Measurements from ENCODE around the gene GCK. TPM values are rescaled to one million over a fixed set of nuclear protein-coding genes. Genes with fewer than 3 reads are reported as not detected.

GCK gene
- total and polyA plus RNA-seq, 2 donors (not counting 3 experiments of a cell fraction or from before 2014, with no cell fraction given), result 0.17 to 0.51 TPM

- intact Hi-C loops (cut with micrococcal nuclease), result no loop called here
- CTCF ChIA-PET, result interaction anchor here (1.0 to 1.5 kb wide), 3 partner anchors 18 to 105 kb away, joined by 3 read pairs; no protein-coding TSS in a partner anchor
Measured at GRCh38 chr7:44177570-44178131, 11.6 kb downstream of the GCK start.

More at GRCh38 chr7:44177570-44178131, 11.6 kb downstream of the GCK start:
- H3K4me3 ChIP-seq (replicated peaks in 1 of 3; ENCODE audit: insufficient read depth in 1 of 3, low read depth in 1 of 3, low read length in 3 of 3), result no peak overlapping the region
- H3K9ac ChIP-seq (replicated peaks; ENCODE audit: extremely low read depth, insufficient read depth, low read length), result no peak overlapping the region
- no peak overlapping the region for H3K27ac ChIP-seq (ENCODE audit: insufficient read depth, low read depth, low read length)
- BruUV-seq (replicated peaks), result no TSS peak
- H3K4me1 ChIP-seq (ENCODE audit: control insufficient read depth, extremely low read depth, insufficient read depth, low read length), result no peaks in the 10 kb centered on the region
- H3K9me3 ChIP-seq (replicated peaks; ENCODE audit: control insufficient read depth, insufficient read depth, low read length), result no peaks in the 10 kb centered on the region
- dilution Hi-C loops (cut with MboI; ENCODE audit: extremely low pct_ligation_motif_present, low sequenced_read_pairs), result no loop called here
- TF ChIP-seq MYC (IDR thresholded peaks at IDR 0.05; ENCODE audit: low read depth, low read length) (no peak), POLR2AphosphoS5 (IDR thresholded peaks at IDR 0.05; ENCODE audit: insufficient read depth, low read depth, low read length) (no peak), POLR2A (IDR thresholded peaks at IDR 0.05; ENCODE audit: low read depth, low read length) (no peak), JUN (IDR thresholded peaks at IDR 0.05; ENCODE audit: borderline replicate concordance, insufficient read depth, insufficient read length, low read depth) (no peak), GATA2 (IDR thresholded peaks at IDR 0.05; ENCODE audit: insufficient read depth, insufficient read length, low read depth, low read length) (no peak), MAX (IDR thresholded peaks at IDR 0.05; ENCODE audit: insufficient read depth, insufficient read length) (no peak), EZH2 (IDR thresholded peaks at IDR 0.05; ENCODE audit: borderline replicate concordance, low read depth, low read length, severe bottlenecking) (no peak), FOS (IDR thresholded peaks at IDR 0.05; ENCODE audit: borderline replicate concordance, insufficient read depth, low read length) (no peak)
- TF ChIP-seq, protein P1, sequence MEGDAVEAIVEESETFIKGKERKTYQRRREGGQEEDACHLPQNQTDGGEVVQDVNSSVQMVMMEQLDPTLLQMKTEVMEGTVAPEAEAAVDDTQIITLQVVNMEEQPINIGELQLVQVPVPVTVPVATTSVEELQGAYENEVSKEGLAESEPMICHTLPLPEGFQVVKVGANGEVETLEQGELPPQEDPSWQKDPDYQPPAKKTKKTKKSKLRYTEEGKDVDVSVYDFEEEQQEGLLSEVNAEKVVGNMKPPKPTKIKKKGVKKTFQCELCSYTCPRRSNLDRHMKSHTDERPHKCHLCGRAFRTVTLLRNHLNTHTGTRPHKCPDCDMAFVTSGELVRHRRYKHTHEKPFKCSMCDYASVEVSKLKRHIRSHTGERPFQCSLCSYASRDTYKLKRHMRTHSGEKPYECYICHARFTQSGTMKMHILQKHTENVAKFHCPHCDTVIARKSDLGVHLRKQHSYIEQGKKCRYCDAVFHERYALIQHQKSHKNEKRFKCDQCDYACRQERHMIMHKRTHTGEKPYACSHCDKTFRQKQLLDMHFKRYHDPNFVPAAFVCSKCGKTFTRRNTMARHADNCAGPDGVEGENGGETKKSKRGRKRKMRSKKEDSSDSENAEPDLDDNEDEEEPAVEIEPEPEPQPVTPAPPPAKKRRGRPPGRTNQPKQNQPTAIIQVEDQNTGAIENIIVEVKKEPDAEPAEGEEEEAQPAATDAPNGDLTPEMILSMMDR (IDR thresholded peaks at IDR 0.05; ENCODE audit: extremely low read depth in 1 of 2, insufficient read depth in 1 of 2, low read depth in 1 of 2, low read length in 2 of 2), result no peak
- H2AFZ ChIP-seq (ENCODE audit: low read depth, low read length), result no peak overlapping the region
- POLR2A ChIA-PET, result interaction anchor here (0.7 kb wide), 1 partner anchor 32 kb away, joined by 3 read pairs; no protein-coding TSS in a partner anchor
- H4K20me1 ChIP-seq (replicated peaks; ENCODE audit: control insufficient read depth, extremely low read depth, insufficient read depth, low read length), result no peaks in the 10 kb centered on the region
- no peaks in the 10 kb centered on the region for H3K36me3 ChIP-seq (ENCODE audit: control insufficient read depth in 2 of 2, extremely low read depth in 1 of 2, insufficient read depth in 2 of 2, low read length in 2 of 2)
- H3K27me3 ChIP-seq (ENCODE audit: control insufficient read depth in 2 of 2, insufficient read depth in 2 of 2, low read length in 2 of 2), result peaks cover 10 to 18% of the 10 kb centered on the region in 2 experiments
- FAIRE-seq (no peak), DNase-seq (ENCODE audit: low read depth, low spot score) (no peak)
- H3K79me2 ChIP-seq (ENCODE audit: control insufficient read depth, insufficient read depth, low read length), result no peaks in the 10 kb centered on the region
- H3K9me1 ChIP-seq (replicated peaks; ENCODE audit: control insufficient read depth, extremely low read depth, insufficient read depth, low read length), result no peaks in the 10 kb centered on the region
- no peak overlapping the region for H3K4me2 ChIP-seq (ENCODE audit: insufficient read depth, low read length)
